ENCODE measurements around the gene NME2.
"Not testable (repeated sequence)": the region's sequence is repeated elsewhere in the genome, so short reads cannot be mapped to it uniquely, and the experiment has no call there.

The NME2 gene
- 0 to 0.71 (median 0.61) reads per million in 4 donors for total RNA-seq

DNA sequence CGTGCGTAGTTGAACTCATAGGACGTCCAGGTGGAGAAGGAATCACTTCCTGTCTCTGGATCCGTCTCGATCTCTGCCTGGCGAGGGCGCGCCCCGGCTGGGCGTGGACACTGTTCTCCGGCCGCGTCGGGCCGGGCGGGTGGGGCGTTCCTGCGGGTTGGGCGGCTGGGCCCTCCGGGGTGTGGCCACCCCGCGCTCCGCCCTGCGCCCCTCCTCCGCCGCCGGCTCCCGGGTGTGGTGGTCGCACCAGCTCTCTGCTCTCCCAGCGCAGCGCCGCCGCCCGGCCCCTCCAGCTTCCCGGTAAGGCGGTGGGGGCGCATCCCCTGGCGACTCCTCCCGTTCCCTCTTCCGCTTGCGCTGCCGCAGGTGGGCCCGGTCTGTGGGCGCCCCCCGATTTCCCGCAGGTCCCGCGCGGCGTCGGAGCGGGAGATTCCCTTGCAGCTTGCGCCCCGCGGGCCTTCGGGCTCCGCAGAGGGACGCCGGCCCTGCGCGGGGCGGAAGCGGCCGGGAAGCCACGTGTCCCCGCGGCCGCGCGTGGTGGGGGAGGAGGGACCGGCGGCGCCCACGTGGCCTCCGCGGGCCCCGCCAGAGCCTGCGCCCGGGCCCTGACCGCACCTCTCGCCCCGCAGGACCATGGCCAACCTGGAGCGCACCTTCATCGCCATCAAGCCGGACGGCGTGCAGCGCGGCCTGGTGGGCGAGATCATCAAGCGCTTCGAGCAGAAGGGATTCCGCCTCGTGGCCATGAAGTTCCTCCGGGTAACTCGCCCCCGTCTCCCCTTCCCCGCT lies at the start of gene NME2:
Gene NME2, plus strand, starts transcription at position 214 of the 789 bp plus-strand sequence. Its CDS starts 420 bp downstream, at position 634.
- DNase-seq: peak; percentile 42 to 68 (median 43)

DNA sequence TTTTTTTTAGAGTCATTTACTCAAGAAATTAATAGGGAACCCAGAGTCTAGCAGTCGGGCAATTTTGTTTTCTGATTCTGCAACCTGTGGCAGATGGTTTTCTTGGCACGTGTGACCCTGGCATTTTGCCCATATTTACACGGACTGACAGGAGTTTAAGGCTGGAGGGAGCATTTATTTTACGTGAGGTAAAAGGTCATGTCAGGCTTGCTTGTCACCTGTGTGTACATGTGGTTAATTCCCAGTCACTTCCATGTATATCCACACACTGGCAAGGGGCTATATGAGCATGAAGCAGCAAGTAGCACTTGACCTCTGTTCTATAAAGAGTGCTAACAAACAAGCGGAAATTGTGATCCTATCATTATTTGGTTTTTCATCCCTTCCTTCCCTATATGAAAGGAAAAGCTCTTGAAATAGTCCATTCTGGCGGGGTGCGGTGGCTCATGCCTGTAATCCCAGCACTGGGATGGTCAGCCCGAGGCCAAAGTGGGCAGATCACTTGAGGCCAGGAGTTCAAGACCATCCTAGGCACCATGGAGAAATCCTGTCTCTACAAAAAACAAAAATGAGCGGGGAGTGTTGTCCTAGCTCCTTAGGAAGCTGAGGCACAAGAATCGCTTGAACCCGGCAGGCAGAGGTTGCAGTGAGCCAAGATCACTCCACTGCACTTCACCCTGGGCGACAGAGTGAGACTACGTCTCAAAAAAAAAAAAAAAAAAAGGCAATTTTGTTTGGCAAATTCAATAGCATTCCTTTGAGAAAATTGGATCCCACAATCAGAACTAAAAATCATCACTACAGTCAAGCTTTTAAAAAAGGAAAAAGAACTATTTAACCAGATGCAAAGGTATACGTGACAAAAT lies 47.6 kb upstream of the NME2 start:
- DNase-seq: no peak

DNA sequence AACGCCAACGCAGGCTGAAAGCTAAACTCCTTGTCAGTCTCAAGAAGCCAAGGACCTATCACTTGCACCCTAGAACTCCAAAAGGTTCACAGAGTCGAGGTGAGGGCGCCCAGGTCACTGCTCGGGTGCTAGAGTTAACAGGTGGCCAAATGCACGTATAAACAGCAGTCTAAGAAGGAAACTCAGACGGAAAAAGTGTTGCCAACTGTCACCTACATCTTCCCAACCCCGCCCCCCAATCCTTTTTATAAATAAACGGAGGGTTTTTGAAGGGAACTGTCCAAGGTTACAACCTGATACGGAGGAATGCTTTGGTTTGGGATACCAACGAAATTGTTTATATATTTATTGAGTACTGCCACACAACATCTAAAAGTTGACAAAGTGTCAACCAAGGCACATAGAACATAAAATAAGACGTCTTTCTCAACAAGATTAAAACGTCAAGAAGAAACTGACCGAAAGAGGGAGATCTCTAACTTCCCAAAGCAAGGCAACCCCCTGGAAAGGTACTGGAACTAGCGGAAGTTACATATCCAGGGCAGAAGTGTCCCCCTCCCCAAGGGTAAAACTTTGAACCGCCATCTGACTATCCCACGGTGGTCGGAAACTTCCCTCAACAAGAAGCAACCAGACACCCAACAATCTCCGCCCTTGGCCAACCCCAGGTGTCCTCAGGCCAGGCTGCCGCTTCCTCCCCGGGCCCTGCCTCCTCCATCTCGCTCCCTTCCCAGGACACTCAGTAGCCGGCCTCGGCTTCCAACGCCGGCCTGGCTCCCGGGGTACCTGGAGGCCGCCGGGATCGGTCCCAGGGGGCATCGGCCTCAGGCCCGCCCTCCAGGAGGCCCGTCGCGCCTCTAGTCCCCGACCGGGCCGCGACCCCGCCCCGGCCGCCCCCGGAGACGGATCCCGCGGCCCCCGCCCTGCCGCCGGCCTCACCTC lies 46.5 kb upstream of the NME2 start:
- DNase-seq: peak; percentile 18 to 39 (median 29)

DNA sequence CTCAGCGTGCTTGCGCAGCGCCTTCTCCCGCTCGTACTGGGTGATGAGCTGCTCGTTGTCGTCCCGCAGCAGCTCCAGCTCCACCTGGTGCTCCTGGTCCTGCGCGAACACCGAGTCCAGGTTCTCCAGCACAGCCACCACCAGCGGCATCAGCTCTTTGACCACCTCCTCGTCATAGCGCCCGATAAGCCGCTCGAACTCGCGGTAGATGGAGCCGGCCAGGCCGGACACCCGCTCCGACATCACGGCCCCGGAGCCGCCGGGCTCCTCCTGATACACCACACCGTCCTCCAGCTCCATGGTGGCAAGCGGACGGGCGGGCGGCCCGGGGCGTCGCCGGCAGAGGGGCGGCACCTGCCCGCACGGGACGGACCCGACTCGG lies 45.9 kb upstream of the NME2 start:
- peak in 4 of 5 donors; percentile 37 to 65 (median 43) for DNase-seq

DNA sequence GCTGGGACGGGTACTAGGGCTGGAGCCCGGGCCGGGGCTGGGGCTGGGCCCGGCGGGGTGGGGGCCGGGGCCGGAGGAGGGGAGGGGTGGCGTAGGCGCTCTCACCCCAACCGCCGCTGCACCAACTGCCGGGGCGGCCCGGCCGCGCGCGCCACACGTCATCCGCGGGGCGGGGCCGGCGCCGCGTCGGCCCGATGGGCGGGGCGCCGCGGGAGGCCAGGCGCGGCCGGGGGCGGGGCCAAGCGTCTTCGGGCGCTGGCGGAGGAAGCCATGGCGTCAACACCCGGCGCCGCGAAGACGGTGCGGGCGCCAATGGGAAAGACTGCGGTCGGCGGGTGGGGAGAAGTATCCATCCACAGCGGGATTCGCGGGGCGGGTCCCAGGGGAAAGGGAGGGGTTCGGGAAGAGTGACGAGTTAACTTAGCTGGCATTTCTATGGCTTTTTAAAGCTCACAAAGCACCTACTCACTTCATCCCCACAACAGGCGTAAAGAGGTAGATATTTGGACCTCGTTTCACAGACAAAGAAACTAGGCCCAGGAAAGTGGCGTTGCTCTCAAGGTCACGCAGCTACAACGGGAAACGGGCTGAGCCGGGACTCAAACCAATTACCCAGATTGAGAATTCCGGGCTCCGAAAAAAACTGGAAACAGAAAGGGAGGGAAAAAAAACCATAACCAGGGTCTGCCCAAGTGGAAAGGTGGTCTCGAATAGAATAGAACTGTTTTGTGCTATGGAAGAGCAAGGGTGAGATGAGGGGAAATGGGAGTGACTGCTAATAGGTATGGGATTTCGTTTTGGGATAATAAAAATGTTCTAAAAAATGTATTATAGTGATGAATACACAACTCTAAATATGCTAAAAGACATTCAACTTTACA lies 45.2 kb upstream of the NME2 start, which contains the start of gene SPAG9:
Gene SPAG9, minus strand, starts transcription at position 130 of the 881 bp plus-strand sequence. CDS start 212 bp downstream, outside the sequence.
- DNase-seq: peak; percentile 86 to 94 (median 88)

DNA sequence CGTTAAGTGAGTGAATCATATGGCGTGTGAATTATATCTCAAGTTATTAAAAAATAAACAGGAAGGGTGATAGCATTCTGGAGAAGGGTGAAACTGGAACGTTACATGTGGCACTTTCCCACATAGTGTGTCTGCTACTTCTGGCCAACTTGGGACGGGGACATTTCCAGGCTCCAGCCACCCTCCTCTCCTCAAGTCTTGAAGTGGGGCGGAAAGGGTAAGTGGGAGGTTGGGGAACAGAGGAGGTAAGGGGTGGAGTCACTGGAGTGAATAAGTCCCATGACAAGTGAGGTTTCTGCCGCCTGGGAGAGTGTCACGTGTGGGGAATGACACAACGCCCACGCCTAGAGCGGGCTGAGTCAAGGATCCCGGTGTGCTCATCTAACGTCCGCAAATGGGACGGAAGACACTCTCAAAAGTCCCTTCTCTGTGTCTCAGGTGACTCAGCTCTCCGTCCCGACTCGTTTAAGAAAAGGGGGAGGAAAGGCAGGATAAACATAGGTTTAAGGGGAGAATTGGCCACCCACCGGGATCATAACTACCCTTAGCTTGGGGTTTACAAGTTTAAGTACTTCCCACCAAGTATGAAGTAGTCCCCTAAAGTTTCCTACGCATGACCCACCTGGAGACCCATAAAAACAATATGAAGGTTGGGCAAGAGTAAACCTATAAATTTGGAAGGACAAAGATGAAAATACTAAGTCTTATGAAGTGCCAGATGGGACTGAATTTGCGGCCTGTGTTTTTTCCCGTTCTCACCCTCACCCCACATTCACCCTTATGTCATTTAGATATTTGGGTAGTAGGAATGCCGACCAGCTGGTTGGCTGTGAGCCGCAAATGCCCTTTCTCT lies 44.4 kb upstream of the NME2 start:
- DNase-seq: peak; percentile 43 to 71 (median 56)

DNA sequence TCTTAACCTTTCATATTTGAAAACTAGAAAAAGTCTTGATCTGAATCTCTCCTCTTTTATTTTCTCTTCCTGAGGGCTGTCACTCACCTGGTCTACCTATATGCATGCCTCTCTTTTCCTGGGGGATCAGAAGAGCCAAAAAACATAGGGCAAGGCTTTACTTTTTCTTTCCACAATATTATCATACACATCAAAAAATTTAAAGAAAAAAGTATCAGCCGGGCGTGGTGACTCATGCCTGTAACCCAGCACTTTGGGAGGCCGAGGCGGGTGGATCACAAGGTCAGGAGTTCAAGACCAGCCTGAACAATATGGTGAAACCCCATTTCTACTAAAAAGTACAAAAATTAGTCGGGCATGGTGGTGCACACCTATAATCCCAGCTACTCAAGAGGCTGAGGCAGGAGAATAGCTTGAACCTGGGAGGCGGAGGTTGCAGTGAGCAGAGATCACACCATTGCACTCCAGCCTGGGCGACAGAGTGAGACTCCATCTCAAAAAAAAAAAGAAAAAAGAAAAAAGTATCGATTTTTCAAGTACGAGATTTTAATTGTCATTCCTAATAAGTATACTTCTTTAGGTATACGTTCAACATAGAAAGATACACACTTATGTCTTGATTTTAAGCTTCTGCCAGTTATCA lies 43.6 kb upstream of the NME2 start:
- not testable (repeated sequence) for DNase-seq

DNA sequence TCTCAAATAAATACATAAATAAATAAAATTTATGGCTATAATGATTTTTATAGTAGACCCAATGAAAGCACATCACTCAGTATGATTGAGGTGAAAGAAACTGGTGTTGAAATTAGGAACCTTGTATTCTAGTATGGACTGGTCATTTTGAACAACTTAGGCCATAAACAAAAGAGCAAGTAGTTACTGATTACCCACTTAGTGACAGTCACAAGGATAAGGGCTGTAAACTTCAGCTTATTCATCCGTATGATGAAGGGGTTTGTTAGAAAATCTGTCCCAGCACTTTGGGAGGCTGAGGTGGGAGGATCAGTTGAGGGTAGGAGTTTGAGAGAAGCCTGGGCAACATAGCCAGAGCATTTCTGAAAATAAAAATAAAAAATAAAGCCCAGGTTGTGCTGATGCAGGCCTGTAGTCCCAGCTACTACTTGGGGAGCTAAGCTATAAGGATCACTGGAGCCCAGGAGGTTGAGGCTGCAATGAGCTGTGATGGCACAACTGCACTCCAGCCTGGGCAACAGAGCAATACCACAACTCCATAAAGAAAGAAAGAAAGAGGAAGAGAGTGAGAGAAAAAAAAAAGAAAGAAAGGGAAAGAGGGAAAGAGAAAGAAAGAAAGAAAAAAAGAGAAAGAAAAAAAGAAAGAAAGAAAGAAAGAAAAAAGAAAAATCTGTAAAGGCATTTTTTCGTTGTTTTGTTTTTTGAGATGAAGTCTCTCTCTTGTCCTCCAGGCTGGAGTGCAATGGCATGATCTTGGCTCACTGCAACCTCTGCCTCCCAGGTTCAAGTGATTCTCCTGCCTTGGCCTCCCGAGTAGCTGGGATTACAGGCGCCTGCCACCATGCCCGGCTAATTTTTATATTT lies 41.3 kb upstream of the NME2 start:
- DNase-seq: no peak

DNA sequence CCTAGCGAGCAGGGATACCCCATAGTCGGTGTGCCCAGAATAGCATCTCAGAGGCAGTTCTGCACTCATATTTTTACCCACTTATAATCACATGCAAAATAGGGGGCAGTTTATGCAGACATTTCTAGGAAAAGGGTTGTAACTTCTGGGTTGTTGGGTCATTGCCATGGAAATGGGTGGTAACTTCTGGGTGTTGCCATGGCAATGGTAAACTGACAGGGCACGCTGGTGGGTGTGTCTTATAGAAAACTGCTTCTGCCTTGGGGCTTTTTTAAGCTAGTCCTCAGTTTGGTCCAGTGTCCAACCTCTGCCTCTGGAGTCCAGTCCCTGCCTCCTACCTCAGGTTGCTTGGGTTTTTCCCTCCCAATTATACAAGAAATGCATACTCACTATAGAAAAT lies 38.1 kb upstream of the NME2 start:
- DNase-seq: peak in 1 of 5 donors; percentile 8

DNA sequence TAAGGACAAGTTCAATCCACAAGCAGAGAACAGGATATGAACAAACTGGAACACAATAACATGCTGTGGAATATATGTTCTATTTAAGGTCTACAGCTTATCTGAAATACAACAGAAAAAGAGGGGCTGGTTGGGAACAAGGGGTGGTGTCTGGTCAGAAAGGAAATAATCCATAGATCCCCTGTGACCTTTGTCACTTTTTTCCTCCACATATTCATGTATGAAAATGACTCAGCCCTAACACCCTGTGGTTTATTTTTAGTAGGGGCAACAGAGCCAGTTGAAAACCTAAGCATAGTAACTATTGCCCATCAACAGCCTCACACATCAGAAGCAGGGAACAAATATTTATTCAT lies 33.3 kb upstream of the NME2 start:
- DNase-seq: no peak

DNA sequence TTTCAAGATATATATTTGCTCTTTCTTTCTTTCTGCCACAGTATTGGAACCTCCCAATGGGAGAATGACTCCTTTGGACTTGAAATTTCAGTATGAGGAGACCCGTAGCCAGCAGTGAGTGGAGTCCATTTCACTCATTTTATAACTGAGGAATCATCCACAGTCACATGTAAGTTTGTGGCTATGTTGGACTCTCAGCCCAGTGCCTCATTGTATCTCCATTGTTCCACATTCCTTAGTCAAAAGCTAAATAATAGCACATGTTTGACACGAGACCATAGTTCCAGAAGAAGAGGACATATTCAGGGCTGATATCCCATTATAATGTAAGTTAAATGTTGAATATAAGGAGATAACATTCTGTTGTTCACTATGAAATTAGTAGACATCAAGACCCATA lies 32.8 kb upstream of the NME2 start:
- no peak for DNase-seq

DNA sequence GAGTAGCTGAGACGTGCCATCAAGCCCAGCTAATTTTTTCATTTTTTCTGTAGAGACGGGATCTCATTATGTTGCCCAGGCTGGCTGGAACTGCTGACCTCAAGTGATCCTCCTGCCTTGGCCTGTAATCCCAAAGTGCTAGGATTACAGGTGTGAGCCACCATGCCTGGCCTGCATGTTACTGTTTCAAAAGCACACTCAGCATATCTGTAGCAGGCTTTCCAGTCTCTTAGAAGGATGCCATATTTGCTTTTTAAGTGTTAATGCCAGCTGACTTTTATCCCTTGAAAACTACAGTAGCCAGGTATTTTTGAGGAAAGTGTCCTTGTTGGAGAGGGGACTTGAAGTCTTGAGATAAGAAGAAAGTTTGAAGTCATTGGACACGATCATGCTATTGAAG lies 30.3 kb upstream of the NME2 start:
- DNase-seq: no peak

DNA sequence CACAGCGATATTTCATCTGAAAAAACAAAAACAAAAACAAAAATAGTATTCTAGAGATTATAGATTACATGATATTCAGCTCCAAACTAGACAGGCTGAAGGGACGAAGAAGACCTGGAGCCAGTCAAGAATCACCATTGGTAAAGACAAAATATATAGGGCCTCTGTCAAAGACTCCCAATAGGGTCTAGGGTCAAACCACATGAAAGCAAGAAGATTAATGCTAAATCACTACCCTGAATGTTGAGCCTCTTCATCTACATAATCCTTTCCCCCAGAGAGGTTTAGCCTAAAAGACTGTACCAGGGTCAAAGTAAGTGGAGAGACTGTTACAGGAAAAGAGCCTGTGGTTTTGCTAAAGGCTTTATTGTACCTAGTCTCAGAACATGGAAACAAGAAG lies 23.6 kb upstream of the NME2 start:
- DNase-seq: no peak

DNA sequence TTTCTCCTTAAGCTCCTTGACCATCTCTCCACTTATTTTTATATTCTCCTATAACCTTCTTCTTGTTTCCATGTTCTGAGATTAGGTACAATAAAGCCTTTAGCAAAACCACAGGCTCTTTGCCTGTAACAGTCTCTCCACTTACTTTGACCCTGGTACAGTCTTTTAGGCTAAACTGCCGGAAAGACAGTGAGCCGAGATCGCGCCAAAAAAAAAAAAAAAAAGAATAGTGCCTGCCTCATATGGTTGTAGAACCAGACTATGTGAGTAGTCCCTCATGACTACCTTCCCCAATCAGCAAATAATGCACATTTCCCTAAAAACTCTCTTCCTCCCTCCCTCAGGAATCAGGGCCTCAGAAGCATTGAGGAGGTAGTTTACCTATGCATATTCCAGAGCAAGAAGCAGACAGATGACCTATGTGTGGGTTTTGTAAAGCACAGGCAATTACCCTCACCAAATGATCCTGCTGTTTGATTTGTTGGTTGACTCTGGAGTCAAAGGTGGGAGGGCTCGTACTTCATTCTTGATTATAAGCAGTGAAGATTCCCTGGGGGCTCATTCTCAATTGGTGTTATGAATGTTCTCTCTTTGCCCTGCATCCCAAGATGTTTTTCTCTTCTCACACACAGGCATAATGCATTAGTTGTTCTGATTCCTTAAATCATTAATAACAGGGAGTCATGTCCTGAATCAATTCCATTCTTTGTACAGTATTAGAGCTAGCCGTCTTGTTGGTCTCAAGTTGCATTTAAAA lies 21.8 kb upstream of the NME2 start:
- no peak for DNase-seq

DNA sequence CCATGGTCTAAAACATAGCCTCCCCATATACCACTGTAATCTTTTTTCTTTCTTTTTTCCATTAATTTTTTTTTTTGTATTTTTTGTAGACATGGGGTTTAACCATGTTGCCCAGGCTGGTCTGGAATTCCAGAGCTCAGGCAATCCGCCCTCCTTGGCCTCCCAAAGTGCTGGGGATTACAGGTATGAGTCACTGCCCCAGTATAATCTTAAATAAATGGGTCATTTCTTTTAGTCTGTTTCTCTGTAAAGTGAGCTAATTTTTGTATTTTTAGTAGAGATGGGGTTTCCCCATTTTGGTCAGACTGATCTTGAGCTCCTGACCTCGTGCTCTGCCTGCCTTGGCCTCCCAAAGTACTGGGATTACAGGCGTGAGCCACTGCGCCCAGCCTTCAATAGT lies 18.6 kb upstream of the NME2 start:
- DNase-seq: no peak

DNA sequence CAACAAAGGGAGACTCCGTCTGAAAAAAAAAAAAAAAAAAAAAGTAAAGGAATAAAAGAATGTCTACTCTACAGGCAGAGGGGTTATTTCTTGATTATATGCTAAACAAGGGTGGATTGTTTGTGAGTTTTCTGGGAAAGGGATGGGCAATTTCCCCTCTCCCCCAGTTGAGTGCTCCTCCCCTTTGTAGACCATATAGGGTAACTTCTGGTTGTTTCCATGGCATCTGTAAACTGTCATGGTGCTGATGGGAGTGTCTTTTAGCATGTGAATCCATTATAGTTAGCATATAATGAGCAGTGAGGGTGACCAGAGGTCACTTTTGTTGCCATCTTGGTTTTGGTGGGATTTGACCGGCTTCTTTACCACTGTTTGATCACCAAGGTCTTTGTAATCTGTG lies 17.0 kb upstream of the NME2 start:
- no peak for DNase-seq

DNA sequence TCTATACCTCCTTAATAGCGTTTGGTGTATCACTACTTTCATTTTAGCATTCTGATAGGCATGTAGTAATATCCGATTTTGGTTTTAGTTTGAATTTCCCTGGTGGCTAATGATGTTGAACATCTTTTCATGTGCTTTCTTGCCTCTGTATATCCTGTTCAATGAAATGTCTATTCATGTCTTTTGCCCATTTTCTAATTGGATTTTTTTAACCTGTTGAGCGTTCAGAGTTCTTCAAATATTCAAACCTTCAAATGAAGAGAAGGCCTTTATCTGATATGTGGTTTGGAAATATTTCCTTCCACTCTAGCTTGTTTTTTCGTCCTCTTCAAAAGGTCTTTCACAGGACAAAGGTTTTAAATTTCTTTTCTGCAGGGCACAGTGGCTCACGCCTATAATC lies 15.3 kb upstream of the NME2 start:
- no peak for DNase-seq

DNA sequence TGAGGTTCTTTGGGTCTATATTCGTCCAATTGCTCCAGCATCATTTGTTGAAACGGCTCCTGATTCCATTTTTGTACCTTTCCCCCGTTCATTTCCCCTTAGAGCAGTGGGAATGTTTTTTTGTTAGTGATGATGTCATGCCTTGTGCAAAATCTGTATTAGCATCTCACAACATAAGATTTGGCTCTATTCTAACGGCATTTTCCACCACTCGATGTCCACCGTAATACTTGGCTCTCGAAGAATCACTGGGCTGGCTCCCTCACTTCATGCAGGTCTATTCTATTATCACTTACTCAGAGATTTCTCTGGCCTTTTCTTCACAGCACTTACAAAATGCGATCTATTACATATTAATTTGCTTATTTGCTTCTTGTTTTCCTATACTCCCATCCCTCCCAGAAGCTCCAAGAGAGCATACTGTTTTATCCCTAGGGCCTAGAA lies 13.4 kb upstream of the NME2 start:
- no peak for DNase-seq

Data from T-helper 1 cell (primary cell).